HepG2 (cell line): Measurements from ENCODE around the gene OBP2B. TPM values are rescaled to one million over a fixed set of nuclear protein-coding genes. Genes with fewer than 3 reads are reported as not detected.

ENCODE experiments used
- ADNP ChIP-seq: sonication (generic); formaldehyde crosslinking; IDR thresholded peaks from 2 replicates; pipeline ENCODE4 v1.4.0; 2020; ENCODE audit warnings: missing genetic modification reagents
- E2F5 ChIP-seq: sonication (generic); formaldehyde crosslinking; conservative IDR thresholded peaks from 2 replicates; pipeline ENCODE4 v1.4.0; 2020; ENCODE audit warnings: missing genetic modification reagents
- PLSCR1 ChIP-seq: sonication (generic); formaldehyde crosslinking; IDR thresholded peaks from 2 replicates; pipeline ENCODE4 v1.5.0; 2020; ENCODE audit warnings: missing genetic modification reagents, mild to moderate bottlenecking, borderline replicate concordance
- RBAK ChIP-seq: sonication (generic); formaldehyde crosslinking; IDR thresholded peaks from 2 replicates; pipeline ENCODE4 v1.5.1; 2020; ENCODE audit warnings: mild to moderate bottlenecking, missing genetic modification reagents
- REPIN1 ChIP-seq: sonication (generic); formaldehyde crosslinking; IDR thresholded peaks from 2 replicates; pipeline ENCODE4 v1.8.0; 2022; ENCODE audit warnings: missing genetic modification reagents, low read depth, mild to moderate bottlenecking, borderline replicate concordance
- RFX3 ChIP-seq: IDR thresholded peaks from 2 replicates; pipeline ENCODE4 v1.6.1; 2016; ENCODE audit warnings: missing biosample characterization, missing genetic modification reagents
- RNF219 ChIP-seq: sonication (generic); formaldehyde crosslinking; IDR thresholded peaks from 2 replicates; pipeline ENCODE4 v1.5.0; 2020; ENCODE audit warnings: mild to moderate bottlenecking, missing genetic modification reagents
- SIX4 ChIP-seq: sonication (generic); formaldehyde crosslinking; IDR thresholded peaks from 2 replicates; pipeline ENCODE4 v1.4.0; 2020; ENCODE audit warnings: missing genetic modification reagents
- SSRP1 ChIP-seq: IDR thresholded peaks from 2 replicates; pipeline ENCODE4 v1.6.1; 2016; ENCODE audit warnings: control low read depth
- SUZ12 ChIP-seq: fragments of 150-350 bp; IDR thresholded peaks from 2 replicates; pipeline ENCODE4 v1.6.1; 2014; ENCODE audit warnings: low read depth, low read length
- THAP7 ChIP-seq: sonication (generic); formaldehyde crosslinking; IDR thresholded peaks from 2 replicates; pipeline ENCODE4 v1.8.1; 2023; ENCODE audit warnings: mild to moderate bottlenecking, missing genetic modification reagents
- U2AF2 ChIP-seq: fragments of 200-400 bp; formaldehyde crosslinking; IDR thresholded peaks from 2 replicates; pipeline ENCODE4 v1.6.1; 2017; ENCODE audit warnings: low read depth, mild to moderate bottlenecking, low read length
- ZFP91 ChIP-seq: sonication (generic); formaldehyde crosslinking; IDR thresholded peaks from 2 replicates; pipeline ENCODE4 v1.9.0; 2022; ENCODE audit warnings: missing genetic modification reagents, mild to moderate bottlenecking, borderline replicate concordance
- ZGPAT ChIP-seq: IDR thresholded peaks from 2 replicates; pipeline ENCODE4 v1.6.1; 2016; ENCODE audit warnings: mild to moderate bottlenecking
- ZKSCAN8 ChIP-seq: IDR thresholded peaks from 2 replicates; pipeline ENCODE4 v1.6.1; 2016; ENCODE audit warnings: borderline replicate concordance, missing genetic modification reagents, missing compliant biosample characterization
- ZNF232 ChIP-seq: sonication (generic); formaldehyde crosslinking; IDR thresholded peaks from 2 replicates; pipeline ENCODE4 v1.4.0; 2020; ENCODE audit warnings: missing genetic modification reagents, borderline replicate concordance
- ZNF234 ChIP-seq: sonication (generic); formaldehyde crosslinking; conservative IDR thresholded peaks from 2 replicates; pipeline ENCODE4 v1.5.1; 2020; ENCODE audit warnings: mild to moderate bottlenecking, missing genetic modification reagents
- ZNF350 ChIP-seq: sonication (generic); formaldehyde crosslinking; IDR thresholded peaks from 2 replicates; pipeline ENCODE4 v1.4.0; 2020; ENCODE audit warnings: mild to moderate bottlenecking, low read depth, missing genetic modification reagents, borderline replicate concordance
- ZNF777 ChIP-seq: sonication (generic); formaldehyde crosslinking; IDR thresholded peaks from 2 replicates; pipeline ENCODE4 v1.4.0; 2020; ENCODE audit warnings: missing genetic modification reagents
- ZNF781 ChIP-seq: sonication (generic); formaldehyde crosslinking; IDR thresholded peaks from 2 replicates; pipeline ENCODE4 v1.5.1; 2020; ENCODE audit warnings: borderline replicate concordance, mild to moderate bottlenecking, missing genetic modification reagents; ENCODE audit errors: not compliant biosample characterization
- ZNF83 ChIP-seq: sonication (generic); formaldehyde crosslinking; IDR thresholded peaks from 2 replicates; pipeline ENCODE4 v1.4.0; 2020; ENCODE audit warnings: missing genetic modification reagents, mild to moderate bottlenecking, borderline replicate concordance
- ZSCAN25 ChIP-seq: sonication (generic); formaldehyde crosslinking; IDR thresholded peaks from 2 replicates; pipeline ENCODE4 v1.8.0; 2022; ENCODE audit warnings: mild to moderate bottlenecking, missing genetic modification reagents
- polyA plus RNA-seq, 8 experiments: library from polyadenylated mRNA; depleted of rRNA in 3 of 8; stranded (reverse) in 7 of 8; unstranded in 1 of 8; fragments of >200 nt; fragmentation: Illumina TruSeq in 4 of 8; extraction: Trizol in 4 of 8; gene quantifications; 2 replicates each; pipeline versions ENCODE4 v1.2.1 to v1.2.3, GENCODE V29; 2011 to 2016; ENCODE audit warnings: low read depth in 4 of 8, missing spikeins in 1 of 8, mixed read lengths in 1 of 8; ENCODE audit not compliant: insufficient read depth in 1 of 8
- total RNA-seq, 5 experiments: library from RNA; depleted of rRNA; stranded (reverse); fragments of >200 nt; fragmentation: Illumina TruSeq; extraction: Trizol; gene quantifications; 2 replicates each; pipeline ENCODE4 v1.2.3, GENCODE V29; 2016; ENCODE audit warnings: low read depth in 1 of 5

Gene OBP2B
- total and polyA plus RNA-seq, 2 of the 13 experiments (the other 11 are each of a cell fraction or from before 2014, with no cell fraction given) = not detected

GRCh38 chr9:133238851-133239532, 29.9 kb upstream of the OBP2B start (continued):
- TF ChIP-seq ADNP (CRISPR knock-in tag) (peak; percentile 87), RBAK (CRISPR knock-in tag) (no peak), RNF219 (CRISPR knock-in tag) (no peak), ZNF350 (peak; percentile 23; the same call in 1 of the 2 replicates), ZGPAT (no peak), PLSCR1 (CRISPR knock-in tag) (no peak), SIX4 (CRISPR knock-in tag) (no peak), ZNF83 (CRISPR knock-in tag) (0 out of 2 replicates have a peak, but pooled peaks have one; percentile 37), ZNF777 (CRISPR knock-in tag) (no peak), REPIN1 (CRISPR knock-in tag) (0 out of 2 replicates have a peak, but pooled peaks have one; percentile 8), ZNF234 (no peak), ZFP91 (CRISPR knock-in tag) (peak; percentile 66; the same call in 1 of the 2 replicates), ZNF781 (CRISPR knock-in tag) (no peak), THAP7 (CRISPR knock-in tag) (no peak), SUZ12 (no peak), U2AF2 (no peak), RFX3 (no peak), SSRP1 (CRISPR knock-in tag) (no peak), ZNF232 (CRISPR knock-in tag) (peak; percentile 38; the same call in 1 of the 2 replicates), E2F5 (no peak), ZKSCAN8 (CRISPR knock-in tag) (no peak), ZSCAN25 (CRISPR knock-in tag) (no peak; the same call in 1 of the 2 replicates)
